CD4-positive, alpha-beta memory T cell (primary cell): ENCODE results near the gene GFM1. TPM values are rescaled to one million over a fixed set of nuclear protein-coding genes. Genes with fewer than 3 reads are reported as not detected.

Source experiments
- CTCF ChIA-PET: fragments of 350-600 bp; sonication (Branson Sonifier 250); formaldehyde crosslinking; loops from one replicate; lab custom pipeline; 2021; ENCODE audit warnings: inconsistent platforms; ENCODE audit not compliant: partially characterized antibody; lab: Charles Lee
- POLR2A ChIA-PET: fragments of 350-600 bp; sonication (Branson Sonifier 250); formaldehyde crosslinking; loops from one replicate; lab custom pipeline; 2021; ENCODE audit not compliant: partially characterized antibody; lab: Charles Lee
- DNase-seq, 5 donors: peaks; one replicate each; pipeline versions ENCODE4 v3.0.0 to v3.0.0-alpha.2; 2020 to 2022; ENCODE audit warnings: mixed read lengths in 1 of 5
- H3K27ac ChIP-seq: one replicate; pipeline ENCODE4 v1.7.0; 2013; ENCODE audit warnings: low read depth, low read length
- H3K27me3 ChIP-seq: 2 replicates; pipeline ENCODE4 v1.7.0; 2013; ENCODE audit warnings: mild to moderate bottlenecking, low read length, moderate library complexity; ENCODE audit not compliant: insufficient read depth
- H3K36me3 ChIP-seq: 2 replicates; pipeline ENCODE4 v1.7.0; 2013; ENCODE audit warnings: mild to moderate bottlenecking, low read length, moderate library complexity; ENCODE audit not compliant: insufficient read depth
- H3K4me1 ChIP-seq: 2 replicates; pipeline ENCODE4 v1.7.0; 2013; ENCODE audit warnings: mild to moderate bottlenecking, low read length, moderate library complexity; ENCODE audit not compliant: insufficient read depth
- H3K4me3 ChIP-seq, 2 donors: one replicate each; pipeline ENCODE4 v1.7.0; 2013; ENCODE audit warnings: low read length in 2 of 2, mild to moderate bottlenecking in 1 of 2
- H3K9me3 ChIP-seq, 2 donors: one replicate each; pipeline ENCODE4 v1.7.0; 2013; ENCODE audit warnings: low read length in 2 of 2, control low read depth in 1 of 2; ENCODE audit not compliant: control insufficient read depth in 1 of 2
- H3K27ac Mint-ChIP-seq, 7 donors: one replicate each; pipeline ENCODE4 v1.8.0; 2020 to 2021; ENCODE audit warnings: mixed read lengths in 7 of 7, mild to moderate bottlenecking in 6 of 7, inconsistent platforms in 3 of 7, moderate library complexity in 3 of 7
- H3K27me3 Mint-ChIP-seq, 2 donors: one replicate each; pipeline ENCODE4 v1.8.0; 2020 to 2021; ENCODE audit warnings: mixed read lengths in 2 of 2
- H3K36me3 Mint-ChIP-seq, 2 donors: one replicate each; pipeline ENCODE4 v1.8.0; 2020 to 2021; ENCODE audit warnings: mixed read lengths in 2 of 2, inconsistent platforms in 1 of 2, mild to moderate bottlenecking in 1 of 2
- H3K4me1 Mint-ChIP-seq, 4 donors: one replicate each; pipeline ENCODE4 v1.8.0; 2020 to 2021; ENCODE audit warnings: mixed read lengths in 4 of 4, mild to moderate bottlenecking in 1 of 4
- H3K4me3 Mint-ChIP-seq, 8 donors: one replicate each; pipeline ENCODE4 v1.8.0; 2020 to 2021; ENCODE audit warnings: mixed read lengths in 8 of 8, mild to moderate bottlenecking in 7 of 8, moderate library complexity in 6 of 8, inconsistent platforms in 3 of 8
- H3K9me3 Mint-ChIP-seq, 8 donors: one replicate each; pipeline ENCODE4 v1.8.0; 2020 to 2021; ENCODE audit warnings: mixed read lengths in 8 of 8, mild to moderate bottlenecking in 5 of 8, inconsistent platforms in 3 of 8, moderate library complexity in 1 of 8
- intact Hi-C: fragments of 100-400 bp; cut with micrococcal nuclease; formaldehyde crosslinking; loops from one replicate; pipeline ENCODE4 v1.15.1; 2023
- polyA plus RNA-seq, 2 donors: library from polyadenylated mRNA; unstranded; fragments of 300-500 nt; fragmentation: Illumina TruSeq; gene quantifications; one replicate each; pipeline ENCODE4 v1.2.3, GENCODE V29; 2021
- total RNA-seq, 2 experiments: library from RNA; stranded (reverse); gene quantifications; one replicate each; pipeline ENCODE4 v1.2.3, GENCODE V29; 2021

GFM1 gene
- total RNA-seq (10 to 100 TPM; 42.7 to 44.2 TPM), polyA plus RNA-seq (10 to 100 TPM; 40.9 to 43.7 TPM)

GRCh38 chr3:158644345-158644908, at the start of gene GFM1:
GFM1 (plus strand) TSS chr3:158644527; CDS start chr3:158644635, 108 bp downstream.
- H3K4me1 ChIP-seq: peaks cover 34% of the 10 kb centered on the region
- H3K36me3 ChIP-seq: peaks cover 3% of the 10 kb centered on the region
- POLR2A ChIA-PET: interaction anchor here (0.6 to 2.4 kb wide), 9 partner anchors 16 to 1469 kb away, joined by 3 to 14 read pairs (median 4); partner anchors contain the start of genes LXN, MFSD1, MLF1 and RSRC1
- H3K27me3 ChIP-seq: no peaks in the 10 kb centered on the region
- peak within 1 kb of the TSS; percentile 84 for H3K27ac ChIP-seq
- Mint-ChIP-seq H3K4me3 (peak within 1 kb of the TSS; percentile 92 to 100 (median 98)), H3K27ac (peak within 1 kb of the TSS; percentile 40 to 98 (median 96)), H3K9me3 (no peaks in the 10 kb centered on the region), H3K36me3 (peaks cover 8 to 27% of the 10 kb centered on the region in 2 donors), H3K4me1 (peaks cover 33 to 59% (median 42%) of the 10 kb centered on the region in 4 donors), H3K27me3 (no peaks in the 10 kb centered on the region)
- CTCF ChIA-PET: interaction anchor here (0.7 to 3.6 kb wide), 30 partner anchors 9 to 535 kb away, joined by 3 to 68 read pairs (median 4); partner anchors contain the start of genes LXN, MFSD1, MLF1 and RSRC1
- intact Hi-C loops: loop anchor here (2.0 to 5.0 kb wide), 7 partner anchors 28 to 1920 kb away; partner anchors contain the start of genes KPNA4, LXN, MFSD1 and MLF1
- DNase-seq: peak; percentile 88 to 93 (median 91)
- peak within 1 kb of the TSS; percentile 69 to 87 for H3K4me3 ChIP-seq
- H3K9me3 ChIP-seq: no peaks in the 10 kb centered on the region

GRCh38 chr3:158600787-158601186, 43.5 kb upstream of the GFM1 start:
- Histone ChIP-seq H3K36me3 (no peaks in the 10 kb centered on the region), H3K4me1 (no peaks in the 10 kb centered on the region), H3K9me3 (no peaks in the 10 kb centered on the region), H3K27me3 (no peaks in the 10 kb centered on the region), H3K27ac (no peak overlapping the region), H3K4me3 (no peak overlapping the region)
- ChIA-PET POLR2A (no interaction called here), CTCF (no interaction called here)
- peaks cover 0 to 1% of the 10 kb centered on the region in 2 donors for H3K27me3 Mint-ChIP-seq
- H3K36me3 Mint-ChIP-seq: no peaks in the 10 kb centered on the region
- no peak overlapping the region for H3K4me3 Mint-ChIP-seq
- intact Hi-C loops: no loop called here
- H3K27ac Mint-ChIP-seq: peak overlapping the region in 1 of 7 donors; percentile 10
- no peaks in the 10 kb centered on the region for H3K9me3 Mint-ChIP-seq
- no peak for DNase-seq
- no peaks in the 10 kb centered on the region for H3K4me1 Mint-ChIP-seq

GRCh38 chr3:158602227-158602626, 42.1 kb upstream of the GFM1 start:
- intact Hi-C loops: no loop called here
- Mint-ChIP-seq H3K4me3 (no peak overlapping the region), H3K27me3 (peaks cover 0 to 1% of the 10 kb centered on the region in 2 donors), H3K36me3 (no peaks in the 10 kb centered on the region), H3K4me1 (no peaks in the 10 kb centered on the region), H3K27ac (no peak overlapping the region), H3K9me3 (no peaks in the 10 kb centered on the region)
- Histone ChIP-seq H3K27me3 (no peaks in the 10 kb centered on the region), H3K27ac (no peak overlapping the region), H3K9me3 (no peaks in the 10 kb centered on the region), H3K4me3 (no peak overlapping the region), H3K36me3 (no peaks in the 10 kb centered on the region), H3K4me1 (no peaks in the 10 kb centered on the region)
- DNase-seq: no peak
- ChIA-PET CTCF (no interaction called here), POLR2A (no interaction called here)

- Mint-ChIP-seq H3K27me3 (peaks cover 0 to 12% of the 10 kb centered on the region in 2 donors), H3K27ac (no peak overlapping the region), H3K4me1 (peaks cover 0 to 5% (median 0%) of the 10 kb centered on the region in 4 donors), H3K36me3 (peaks cover 0 to 3% of the 10 kb centered on the region in 2 donors), H3K4me3 (no peak overlapping the region), H3K9me3 (peaks cover 2 to 60% (median 23%) of the 10 kb centered on the region in 8 donors)
- no peak overlapping the region for H3K4me3 ChIP-seq
- H3K27ac ChIP-seq: no peak overlapping the region
- no peak for DNase-seq
- no peaks in the 10 kb centered on the region for H3K9me3 ChIP-seq
- intact Hi-C loops: no loop called here
- no peaks in the 10 kb centered on the region for H3K4me1 ChIP-seq
- ChIA-PET POLR2A (no interaction called here), CTCF (interaction anchor here (0.8 to 2.0 kb wide), 4 partner anchors 8 to 109 kb away, joined by 3 to 6 read pairs (median 4); partner anchors contain the start of gene GFM1)
- H3K27me3 ChIP-seq: no peaks in the 10 kb centered on the region
- H3K36me3 ChIP-seq: no peaks in the 10 kb centered on the region
Measured at GRCh38 chr3:158617982-158618875, 26.1 kb upstream of the GFM1 start.

- Histone ChIP-seq H3K9me3 (no peaks in the 10 kb centered on the region), H3K27ac (no peak overlapping the region), H3K36me3 (no peaks in the 10 kb centered on the region), H3K27me3 (no peaks in the 10 kb centered on the region), H3K4me1 (no peaks in the 10 kb centered on the region), H3K4me3 (no peak overlapping the region)
- POLR2A ChIA-PET: no interaction called here
- Mint-ChIP-seq H3K4me1 (peaks cover 0 to 5% (median 0%) of the 10 kb centered on the region in 4 donors), H3K4me3 (no peak overlapping the region), H3K9me3 (peaks cover 2 to 16% (median 7%) of the 10 kb centered on the region in 8 donors), H3K27ac (no peak overlapping the region), H3K27me3 (peaks cover 10 to 16% of the 10 kb centered on the region in 2 donors), H3K36me3 (peaks cover 0 to 3% of the 10 kb centered on the region in 2 donors)
- intact Hi-C loops: no loop called here
- no peak for DNase-seq
- CTCF ChIA-PET: no interaction called here
Measured at GRCh38 chr3:158625881-158626280, 18.4 kb upstream of the GFM1 start.

GRCh38 chr3:158631981-158632380, 12.3 kb upstream of the GFM1 start:
- intact Hi-C loops: no loop called here
- no peak overlapping the region for H3K27ac ChIP-seq
- no peaks in the 10 kb centered on the region for H3K4me1 ChIP-seq
- Mint-ChIP-seq H3K4me1 (peaks cover 0 to 4% (median 0%) of the 10 kb centered on the region in 4 donors), H3K27me3 (peaks cover 9 to 18% of the 10 kb centered on the region in 2 donors), H3K36me3 (no peaks in the 10 kb centered on the region), H3K27ac (no peak overlapping the region), H3K9me3 (peaks cover 0 to 8% (median 0%) of the 10 kb centered on the region in 8 donors), H3K4me3 (no peak overlapping the region)
- H3K9me3 ChIP-seq: no peaks in the 10 kb centered on the region
- no peak for DNase-seq
- H3K36me3 ChIP-seq: no peaks in the 10 kb centered on the region
- POLR2A ChIA-PET: no interaction called here
- H3K27me3 ChIP-seq: no peaks in the 10 kb centered on the region
- no peak overlapping the region for H3K4me3 ChIP-seq
- CTCF ChIA-PET: interaction anchor here (1.7 kb wide), 1 partner anchor 13 kb away, joined by 5 read pairs; the partner anchor contains the start of gene GFM1
